Testis (tissue), 5 donors: ENCODE data around the gene GTPBP10. TPM values are rescaled to one million over a fixed set of nuclear protein-coding genes. Genes with fewer than 3 reads are reported as not detected.
A peak's percentile ranks its signal among the peaks of the same experiment; 100 is the strongest.

ENCODE experiments used
- DNase-seq: peaks from one replicate; pipeline ENCODE4 v3.0.0-alpha.2; 2019
- H3K27ac ChIP-seq, 2 donors: fragments of 200-600 bp; sonication (generic); one replicate each; pipeline ENCODE4 v1.5.1; 2019
- H3K27me3 ChIP-seq: fragments of 200-600 bp; sonication (generic); one replicate; pipeline ENCODE4 v1.5.1; 2019
- H3K36me3 ChIP-seq: fragments of 200-600 bp; sonication (generic); one replicate; pipeline ENCODE4 v1.5.1; 2017; ENCODE audit warnings: low read depth; ENCODE audit errors: missing control alignments
- H3K4me1 ChIP-seq: fragments of 200-600 bp; sonication (generic); one replicate; pipeline ENCODE4 v1.5.1; 2019
- H3K4me3 ChIP-seq, 2 donors: fragments of 200-600 bp; sonication (generic); one replicate each; pipeline ENCODE4 v1.5.1; 2017 to 2019
- H3K9me3 ChIP-seq: fragments of 200-600 bp; sonication (generic); one replicate; pipeline ENCODE4 v1.5.1; 2017
- CTCF ChIP-seq, 3 experiments: fragments of 450-650 bp in 2 of 3; fragments of 200-600 bp in 1 of 3; sonication (generic) in 1 of 3; IDR thresholded peaks; one replicate each; pipeline ENCODE4 v1.5.1; 2016 to 2019; ENCODE audit warnings: antibody characterized with exemption in 3 of 3, mild to moderate bottlenecking in 2 of 3, moderate library complexity in 1 of 3
- POLR2A ChIP-seq: fragments of 450-650 bp; IDR thresholded peaks from one replicate; pipeline ENCODE4 v1.6.1; 2017; ENCODE audit warnings: antibody characterized with exemption, mild to moderate bottlenecking, moderate library complexity
- WGBS, 2 donors: methylation state at CpG; one replicate each; pipeline ENCODE4 v1.1.5; 2018; 5-methylcytosine and 5-hydroxymethylcytosine counted together
- intact Hi-C: fragments of 100-400 bp; cut with DNase I; formaldehyde crosslinking; loops from one replicate; pipeline ENCODE4 v1.15.1; 2023; ENCODE audit warnings: low total_unique reads
- long read RNA-seq, 2 donors: transcript quantifications; one replicate each; lab custom pipeline, GENCODE V29; 2026
- polyA plus RNA-seq: library from polyadenylated mRNA; stranded (reverse); fragments of 350-450 nt; fragmentation: Illumina TruSeq; extraction: RNeasy Lipid Tissue Mini Kit (QIAGEN cat#74804); gene quantifications from one replicate; pipeline ENCODE4 v1.2.3, GENCODE V29; 2014; ENCODE audit warnings: low read depth, low replicate concordance; ENCODE audit not compliant: insufficient read depth
- total RNA-seq, 2 donors: library from RNA; depleted of rRNA; stranded (reverse); fragments of >200 nt; gene quantifications; one replicate each; pipeline ENCODE4 v1.2.3, GENCODE V29; 2016

GTPBP10 gene, protein sequence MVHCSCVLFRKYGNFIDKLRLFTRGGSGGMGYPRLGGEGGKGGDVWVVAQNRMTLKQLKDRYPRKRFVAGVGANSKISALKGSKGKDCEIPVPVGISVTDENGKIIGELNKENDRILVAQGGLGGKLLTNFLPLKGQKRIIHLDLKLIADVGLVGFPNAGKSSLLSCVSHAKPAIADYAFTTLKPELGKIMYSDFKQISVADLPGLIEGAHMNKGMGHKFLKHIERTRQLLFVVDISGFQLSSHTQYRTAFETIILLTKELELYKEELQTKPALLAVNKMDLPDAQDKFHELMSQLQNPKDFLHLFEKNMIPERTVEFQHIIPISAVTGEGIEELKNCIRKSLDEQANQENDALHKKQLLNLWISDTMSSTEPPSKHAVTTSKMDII
- total RNA-seq (10 to 100 TPM; 14.6 to 16.6 TPM), polyA plus RNA-seq (25.6 TPM)
- long read RNA-seq, donor 1, full-length matches to known transcripts, result 5 of 11 reads
- long read RNA-seq, donor 1, partial matches to known transcripts, result 6 of 11 reads
- long read RNA-seq, donor 1, other reads (novel, unspliced or antisense), result 0 of 11 reads
- long read RNA-seq, donor 2, full-length matches to known transcripts, result 5 of 5 reads
- long read RNA-seq, donor 2, partial matches to known transcripts, result 0 of 5 reads
- long read RNA-seq, donor 2, other reads (novel, unspliced or antisense), result 0 of 5 reads

DNA sequence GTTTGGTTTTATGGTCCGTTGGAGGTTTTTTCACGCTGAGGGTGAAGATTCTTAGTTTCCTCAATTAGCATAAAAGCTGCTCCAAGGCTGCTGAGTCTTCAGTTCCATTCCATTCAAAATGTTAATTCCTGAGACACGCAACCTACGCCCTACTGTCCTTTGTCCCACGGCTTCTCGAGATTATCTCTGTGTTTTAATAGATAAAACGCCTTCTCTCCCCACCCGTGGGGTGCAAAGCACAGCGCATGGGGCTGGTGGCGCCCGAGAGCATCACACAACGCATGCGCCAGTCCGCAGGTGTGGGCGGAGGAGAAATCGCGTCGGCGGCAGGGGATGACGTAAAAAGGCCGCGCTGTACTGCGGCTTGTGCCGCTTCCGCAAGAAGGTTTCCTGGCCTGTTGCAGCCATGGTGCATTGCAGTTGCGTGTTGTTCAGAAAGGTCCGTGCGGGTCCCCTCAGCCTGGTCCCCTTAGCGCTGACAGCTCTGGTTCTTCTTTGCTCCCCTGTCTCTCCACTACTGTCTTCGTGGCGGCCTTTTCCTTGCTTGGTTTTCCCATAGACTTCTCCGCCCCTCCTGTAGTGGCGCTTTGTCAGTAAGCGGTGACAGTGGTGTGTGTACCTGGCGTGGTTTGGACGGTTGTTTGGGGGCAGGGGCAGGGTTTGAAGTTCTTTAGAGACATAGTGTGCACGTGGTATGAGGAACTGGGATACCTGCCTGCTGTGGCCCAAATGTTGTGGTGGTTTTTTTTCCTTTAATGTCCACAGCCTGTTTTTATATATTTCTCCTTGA is at the start of gene GTPBP10:
Gene GTPBP10 (plus strand): TSS at position 381 of the 790 bp plus-strand sequence. CDS start 26 bp downstream, at position 407.
- H3K4me1 ChIP-seq, result peaks cover 4% of the 10 kb centered on the region
- H3K4me3 ChIP-seq, result peak within 1 kb of the TSS; percentile 82
- no peaks in the 10 kb centered on the region for H3K9me3 ChIP-seq
- no peaks in the 10 kb centered on the region for H3K36me3 ChIP-seq
- DNase-seq, result peak; percentile 95
- peak within 1 kb of the TSS; percentile 51 to 83 for H3K27ac ChIP-seq
- intact Hi-C loops, result no loop called here
- 0% methylated on average over 18 to 37 of the region's 37 CpGs for WGBS, 2 donors
- TF ChIP-seq POLR2A (peak; percentile 5), CTCF (IDR thresholded peaks at IDR 0.05) (peak; percentile 58 to 80 (median 70))
- H3K27me3 ChIP-seq, result no peaks in the 10 kb centered on the region

- 69% methylated on average over 5 of the region's 5 CpGs for WGBS, 2 donors
- Histone ChIP-seq H3K27ac (no peak overlapping the region), H3K9me3 (no peaks in the 10 kb centered on the region), H3K36me3 (no peaks in the 10 kb centered on the region), H3K27me3 (no peaks in the 10 kb centered on the region), H3K4me1 (no peaks in the 10 kb centered on the region), H3K4me3 (no peak overlapping the region)
- DNase-seq, result no peak
- intact Hi-C loops, result no loop called here
- TF ChIP-seq POLR2A (no peak), CTCF (IDR thresholded peaks at IDR 0.05) (peak in 1 of 3 experiments; percentile 24)
Observed at GRCh38 chr7:90298145-90299038, 48.1 kb upstream of the GTPBP10 start.

- WGBS, 2 donors, result 100% methylated on average over 1 of the region's 1 CpG
- no peaks in the 10 kb centered on the region for H3K27me3 ChIP-seq
- TF ChIP-seq CTCF (IDR thresholded peaks at IDR 0.05) (no peak), POLR2A (no peak)
Observed at GRCh38 chr7:90303241-90303640, 43.3 kb upstream of the GTPBP10 start.

DNA sequence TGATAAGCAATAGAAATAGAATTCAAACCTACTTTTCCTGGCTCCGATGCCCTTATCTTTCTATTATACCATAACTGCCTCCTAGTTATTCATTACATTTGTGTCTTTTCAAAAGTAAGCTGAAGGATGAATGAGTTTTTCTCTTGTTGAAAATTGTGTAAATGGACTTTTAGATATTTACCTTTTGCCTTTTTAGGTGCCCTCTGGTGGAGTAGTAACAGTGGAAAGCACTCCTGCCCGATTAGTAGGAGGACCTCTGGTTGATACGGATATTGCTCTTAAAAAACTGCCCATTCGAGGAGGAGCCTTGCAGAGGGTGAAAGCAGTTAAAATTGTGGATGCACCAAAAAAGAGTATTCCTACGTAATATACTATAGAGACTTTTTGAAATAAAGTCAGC is 36.6 kb upstream of the GTPBP10 start:
- Histone ChIP-seq H3K27me3 (no peaks in the 10 kb centered on the region), H3K9me3 (no peaks in the 10 kb centered on the region), H3K4me1 (no peaks in the 10 kb centered on the region), H3K36me3 (no peaks in the 10 kb centered on the region), H3K4me3 (no peak overlapping the region), H3K27ac (no peak overlapping the region)
- no peak for TF ChIP-seq POLR2A
- no peak for TF ChIP-seq CTCF (IDR thresholded peaks at IDR 0.05)
- WGBS, 2 donors, result 90 to 91% methylated on average over 5 of the region's 5 CpGs
- no peak for DNase-seq
- intact Hi-C loops, result no loop called here

More at GRCh38 chr7:90303241-90303640, 43.3 kb upstream of the GTPBP10 start:
- Histone ChIP-seq H3K36me3 (no peaks in the 10 kb centered on the region), H3K9me3 (no peaks in the 10 kb centered on the region), H3K27ac (no peak overlapping the region), H3K4me1 (no peaks in the 10 kb centered on the region), H3K4me3 (no peak overlapping the region)
- no peak for DNase-seq
- intact Hi-C loops, result no loop called here
